ENCODE results near the gene SLC39A2. TPM values are rescaled to one million over a fixed set of nuclear protein-coding genes. Genes with fewer than 3 reads are reported as not detected.

The SLC39A2 gene
- total and polyA plus RNA-seq, 9 of the 15 experiments (the other 6 are each of a cell fraction or from before 2014, with no cell fraction given) = 0.06 to 0.09 TPM; not detected in 7

- no peak for TF ChIP-seq PATZ1 (CRISPR knock-in tag; IDR thresholded peaks at IDR 0.05; ENCODE audit: borderline replicate concordance)
- peak; percentile 56 to 65 for TF ChIP-seq RAD21 (CRISPR knock-in tag; conservative IDR thresholded peaks at IDR 0.05 in 1 of 2, IDR thresholded peaks at IDR 0.05 in 1 of 2)
- TF ChIP-seq PURB (CRISPR knock-in tag; IDR thresholded peaks at IDR 0.05; ENCODE audit: low read depth) = no peak
- TF ChIP-seq SMARCE1 (IDR thresholded peaks at IDR 0.05) = no peak
- no peak for TF ChIP-seq ARID4B (CRISPR knock-in tag; IDR thresholded peaks at IDR 0.05)
- no peak for TF ChIP-seq BDP1 (IDR thresholded peaks at IDR 0.05; ENCODE audit: insufficient read depth, insufficient read length)
- TF ChIP-seq HDAC2 (IDR thresholded peaks at IDR 0.05) = 0 out of 2 replicates have a peak, but pooled peaks have one; percentile 28
- TF ChIP-seq TEAD2 (tag; IDR thresholded peaks at IDR 0.05) = no peak
- TF ChIP-seq ZNF174 (CRISPR knock-in tag; IDR thresholded peaks at IDR 0.05) = no peak
- no peak for TF ChIP-seq WHSC1 (IDR thresholded peaks at IDR 0.05; ENCODE audit: low read length)
- no peak for TF ChIP-seq NR4A1 (CRISPR knock-in tag; IDR thresholded peaks at IDR 0.05)
- TF ChIP-seq NR4A1 (tag; IDR thresholded peaks at IDR 0.05) = no peak
- TF ChIP-seq ZEB2 (IDR thresholded peaks at IDR 0.05) = no peak
- no peak for TF ChIP-seq HINFP (tag; conservative IDR thresholded peaks at IDR 0.05; ENCODE audit: low read depth)
- no peak for TF ChIP-seq ZHX1 (conservative IDR thresholded peaks at IDR 0.05; ENCODE audit: low read length)
- TF ChIP-seq BRD4 (IDR thresholded peaks at IDR 0.05) = no peak
- peak; percentile 44 for TF ChIP-seq CXXC5 (CRISPR knock-in tag; IDR thresholded peaks at IDR 0.05)
- no peak for TF ChIP-seq ZNF282 (CRISPR knock-in tag; IDR thresholded peaks at IDR 0.05)
- TF ChIP-seq PHF20 (IDR thresholded peaks at IDR 0.05; ENCODE audit: partially characterized antibody) = no peak
Measured at GRCh38 chr14:20970983-20971704, 27.9 kb upstream of the SLC39A2 start (continued).

All from K562 (cell line).